ENCODE results near the gene CARD8. TPM values are rescaled to one million over a fixed set of nuclear protein-coding genes. Genes with fewer than 3 reads are reported as not detected.

The CARD8 gene
- total and polyA plus RNA-seq, 10 of the 15 experiments (the other 5 are each of a cell fraction or from before 2014, with no cell fraction given), result 39.8 to 69.8 (median 46.1) TPM

GRCh38 chr19:48213959-48214358 is 41.8 kb downstream of the CARD8 start:
- WGBS (ENCODE audit: insufficient coverage, insufficient replicate concordance, low lambda C conversion rate, missing lambda C conversion rate), result 91% methylated on average over 5 of the region's 5 CpGs

More at GRCh38 chr19:48213959-48214358, 41.8 kb downstream of the CARD8 start:
- Histone ChIP-seq H3K36me3 (ENCODE audit: control insufficient read depth in 2 of 2, insufficient read depth in 2 of 2, low read length in 1 of 2) (peaks cover 0 to 18% of the 10 kb centered on the region in 2 experiments; a peak in 2 of 4 replicates), H3K9me3 (replicated peaks; ENCODE audit: control insufficient read depth, insufficient read depth, low read length) (no peaks in the 10 kb centered on the region), H2AFZ (ENCODE audit: control insufficient read depth, low read depth, low read length) (no peak overlapping the region), H3K4me1 (ENCODE audit: control insufficient read depth, insufficient read depth, low read length) (no peaks in the 10 kb centered on the region), H3K27ac (ENCODE audit: control insufficient read depth, insufficient read depth) (no peak overlapping the region), H4K20me1 (ENCODE audit: control insufficient read depth, insufficient read depth) (no peaks in the 10 kb centered on the region), H3K4me2 (ENCODE audit: control insufficient read depth, insufficient read depth) (no peak overlapping the region), H3K79me2 (ENCODE audit: control insufficient read depth, insufficient read depth, low read length) (no peaks in the 10 kb centered on the region), H3K4me3 (no peak overlapping the region), H3K27me3 (replicated peaks in 1 of 2; ENCODE audit: control insufficient read depth in 2 of 2, insufficient read depth in 2 of 2, low read length in 1 of 2) (no peaks in the 10 kb centered on the region), H3K9ac (ENCODE audit: control insufficient read depth, insufficient read depth, low read length) (no peak overlapping the region)
- TF ChIP-seq ZBTB40 (IDR thresholded peaks at IDR 0.05; ENCODE audit: borderline replicate concordance) (no peak), RUNX3 (IDR thresholded peaks at IDR 0.05; ENCODE audit: low read length) (no peak), IKZF1 (conservative IDR thresholded peaks at IDR 0.05) (no peak), CREM (IDR thresholded peaks at IDR 0.05; ENCODE audit: low read depth) (no peak), ETV6 (conservative IDR thresholded peaks at IDR 0.05 in 1 of 2, IDR thresholded peaks at IDR 0.05 in 1 of 2; ENCODE audit: borderline replicate concordance in 1 of 2, low read depth in 1 of 2) (no peak), HCFC1 (IDR thresholded peaks at IDR 0.05; ENCODE audit: low read length) (no peak), ZBED1 (IDR thresholded peaks at IDR 0.05; ENCODE audit: borderline replicate concordance) (no peak), GABPA (IDR thresholded peaks at IDR 0.05; ENCODE audit: low read depth) (no peak), BHLHE40 (IDR thresholded peaks at IDR 0.05; ENCODE audit: borderline replicate concordance in 1 of 2, low read depth in 2 of 2, low read length in 1 of 2) (no peak)
- TF ChIP-seq, protein P1, sequence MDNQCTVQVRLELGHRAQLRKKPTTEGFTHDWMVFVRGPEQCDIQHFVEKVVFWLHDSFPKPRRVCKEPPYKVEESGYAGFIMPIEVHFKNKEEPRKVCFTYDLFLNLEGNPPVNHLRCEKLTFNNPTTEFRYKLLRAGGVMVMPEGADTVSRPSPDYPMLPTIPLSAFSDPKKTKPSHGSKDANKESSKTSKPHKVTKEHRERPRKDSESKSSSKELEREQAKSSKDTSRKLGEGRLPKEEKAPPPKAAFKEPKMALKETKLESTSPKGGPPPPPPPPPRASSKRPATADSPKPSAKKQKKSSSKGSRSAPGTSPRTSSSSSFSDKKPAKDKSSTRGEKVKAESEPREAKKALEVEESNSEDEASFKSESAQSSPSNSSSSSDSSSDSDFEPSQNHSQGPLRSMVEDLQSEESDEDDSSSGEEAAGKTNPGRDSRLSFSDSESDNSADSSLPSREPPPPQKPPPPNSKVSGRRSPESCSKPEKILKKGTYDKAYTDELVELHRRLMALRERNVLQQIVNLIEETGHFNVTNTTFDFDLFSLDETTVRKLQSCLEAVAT (IDR thresholded peaks at IDR 0.05), result no peak
- TF ChIP-seq, protein P2, sequence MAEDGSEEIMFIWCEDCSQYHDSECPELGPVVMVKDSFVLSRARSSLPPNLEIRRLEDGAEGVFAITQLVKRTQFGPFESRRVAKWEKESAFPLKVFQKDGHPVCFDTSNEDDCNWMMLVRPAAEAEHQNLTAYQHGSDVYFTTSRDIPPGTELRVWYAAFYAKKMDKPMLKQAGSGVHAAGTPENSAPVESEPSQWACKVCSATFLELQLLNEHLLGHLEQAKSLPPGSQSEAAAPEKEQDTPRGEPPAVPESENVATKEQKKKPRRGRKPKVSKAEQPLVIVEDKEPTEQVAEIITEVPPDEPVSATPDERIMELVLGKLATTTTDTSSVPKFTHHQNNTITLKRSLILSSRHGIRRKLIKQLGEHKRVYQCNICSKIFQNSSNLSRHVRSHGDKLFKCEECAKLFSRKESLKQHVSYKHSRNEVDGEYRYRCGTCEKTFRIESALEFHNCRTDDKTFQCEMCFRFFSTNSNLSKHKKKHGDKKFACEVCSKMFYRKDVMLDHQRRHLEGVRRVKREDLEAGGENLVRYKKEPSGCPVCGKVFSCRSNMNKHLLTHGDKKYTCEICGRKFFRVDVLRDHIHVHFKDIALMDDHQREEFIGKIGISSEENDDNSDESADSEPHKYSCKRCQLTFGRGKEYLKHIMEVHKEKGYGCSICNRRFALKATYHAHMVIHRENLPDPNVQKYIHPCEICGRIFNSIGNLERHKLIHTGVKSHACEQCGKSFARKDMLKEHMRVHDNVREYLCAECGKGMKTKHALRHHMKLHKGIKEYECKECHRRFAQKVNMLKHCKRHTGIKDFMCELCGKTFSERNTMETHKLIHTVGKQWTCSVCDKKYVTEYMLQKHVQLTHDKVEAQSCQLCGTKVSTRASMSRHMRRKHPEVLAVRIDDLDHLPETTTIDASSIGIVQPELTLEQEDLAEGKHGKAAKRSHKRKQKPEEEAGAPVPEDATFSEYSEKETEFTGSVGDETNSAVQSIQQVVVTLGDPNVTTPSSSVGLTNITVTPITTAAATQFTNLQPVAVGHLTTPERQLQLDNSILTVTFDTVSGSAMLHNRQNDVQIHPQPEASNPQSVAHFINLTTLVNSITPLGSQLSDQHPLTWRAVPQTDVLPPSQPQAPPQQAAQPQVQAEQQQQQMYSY (CRISPR knock-in tag; IDR thresholded peaks at IDR 0.05), result no peak
- TF ChIP-seq, protein P3, sequence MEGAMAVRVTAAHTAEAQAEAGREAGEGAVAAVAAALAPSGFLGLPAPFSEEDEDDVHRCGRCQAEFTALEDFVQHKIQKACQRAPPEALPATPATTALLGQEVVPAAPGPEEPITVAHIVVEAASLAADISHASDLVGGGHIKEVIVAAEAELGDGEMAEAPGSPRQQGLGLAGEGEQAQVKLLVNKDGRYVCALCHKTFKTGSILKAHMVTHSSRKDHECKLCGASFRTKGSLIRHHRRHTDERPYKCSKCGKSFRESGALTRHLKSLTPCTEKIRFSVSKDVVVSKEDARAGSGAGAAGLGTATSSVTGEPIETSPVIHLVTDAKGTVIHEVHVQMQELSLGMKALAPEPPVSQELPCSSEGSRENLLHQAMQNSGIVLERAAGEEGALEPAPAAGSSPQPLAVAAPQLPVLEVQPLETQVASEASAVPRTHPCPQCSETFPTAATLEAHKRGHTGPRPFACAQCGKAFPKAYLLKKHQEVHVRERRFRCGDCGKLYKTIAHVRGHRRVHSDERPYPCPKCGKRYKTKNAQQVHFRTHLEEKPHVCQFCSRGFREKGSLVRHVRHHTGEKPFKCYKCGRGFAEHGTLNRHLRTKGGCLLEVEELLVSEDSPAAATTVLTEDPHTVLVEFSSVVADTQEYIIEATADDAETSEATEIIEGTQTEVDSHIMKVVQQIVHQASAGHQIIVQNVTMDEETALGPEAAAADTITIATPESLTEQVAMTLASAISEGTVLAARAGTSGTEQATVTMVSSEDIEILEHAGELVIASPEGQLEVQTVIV (IDR thresholded peaks at IDR 0.05; ENCODE audit: borderline replicate concordance, partially characterized antibody), result no peak
- ChIA-PET RAD21 (ENCODE audit: unreplicated experiment) (no interaction called here), CTCF (no interaction called here), SMC1A (ENCODE audit: uncharacterized antibody, unreplicated experiment) (interaction anchor here (2.8 kb wide), 1 partner anchor 9 kb away, joined by 13 read pairs; no protein-coding TSS in a partner anchor), POLR2A (no interaction called here)
- in situ Hi-C loops (cut with MboI), result no loop called here
- intact Hi-C loops (cut with micrococcal nuclease; ENCODE audit: unreplicated experiment), result no loop called here
- BruUV-seq (replicated peaks), result no TSS peak
- FAIRE-seq (no peak), DNase-seq (ENCODE audit: low read depth, low spot score) (no peak), ATAC-seq (no peak)

Measured in GM12878 (cell line).